IPS DF 4.7 (cell line): ENCODE results near the gene REEP3.

ENCODE experiments used
- DNase-seq: peaks from one replicate; pipeline ENCODE4 v3.0.0-alpha.2; 2013; ENCODE audit warnings: low spot score; ENCODE audit errors: extremely low read depth

REEP3 gene

DNA sequence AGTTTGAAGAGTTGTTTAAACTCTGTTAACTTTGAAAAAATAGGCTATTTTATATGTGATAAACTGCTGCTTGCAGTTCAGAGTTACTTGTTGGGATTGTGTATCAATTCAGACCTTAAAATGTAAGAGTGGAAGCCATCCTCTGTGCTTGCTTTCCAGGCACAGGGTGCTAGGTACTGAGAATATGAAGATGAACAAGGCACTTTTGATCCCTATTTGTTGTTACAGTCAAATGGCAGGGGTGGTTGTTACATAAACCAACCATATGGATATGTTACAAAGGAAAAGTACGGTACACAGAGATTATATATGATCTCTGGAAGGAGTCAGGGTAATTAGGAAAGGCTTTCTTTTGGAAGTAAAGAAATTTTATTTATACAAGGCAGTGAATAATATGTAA is 63.8 kb downstream of the REEP3 start:
- no peak for DNase-seq

DNA sequence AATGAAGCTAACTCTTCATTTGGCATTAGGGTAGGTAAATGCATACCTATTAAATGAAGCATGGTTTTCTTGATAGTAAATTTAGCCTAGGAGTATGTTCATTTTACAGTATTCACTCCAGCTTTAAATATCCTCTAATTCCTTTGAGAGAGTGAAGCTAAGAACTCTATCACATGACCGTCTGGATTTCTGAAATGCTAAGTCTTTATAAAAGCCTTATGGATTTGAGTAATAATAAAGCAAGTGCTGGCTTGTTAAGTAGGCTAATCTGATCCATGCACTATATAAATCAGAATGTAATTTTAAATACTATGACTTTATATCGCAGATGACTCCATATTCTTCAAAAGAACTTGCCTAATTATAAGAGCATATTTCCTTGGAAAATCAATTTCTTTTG is 64.8 kb downstream of the REEP3 start:
- no peak for DNase-seq

DNA sequence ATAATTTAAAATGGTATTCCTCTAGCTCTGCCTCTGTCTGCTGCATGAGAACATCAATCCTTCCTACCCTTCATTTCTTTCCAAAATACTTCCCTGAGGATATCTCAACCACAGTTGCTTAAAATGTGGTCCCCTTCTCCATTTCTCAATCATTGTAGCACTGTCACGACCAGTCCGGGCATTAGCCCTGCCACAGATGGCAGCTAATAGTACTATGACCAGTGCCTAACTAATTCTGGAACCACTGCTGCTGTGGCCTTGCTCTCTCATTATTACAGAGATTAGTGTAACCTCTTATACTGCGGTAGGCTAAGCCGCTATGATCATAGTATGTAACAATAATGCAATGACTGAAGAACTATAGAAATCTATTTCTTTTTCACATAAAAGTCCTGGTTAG is 66.0 kb downstream of the REEP3 start:
- no peak for DNase-seq

DNA sequence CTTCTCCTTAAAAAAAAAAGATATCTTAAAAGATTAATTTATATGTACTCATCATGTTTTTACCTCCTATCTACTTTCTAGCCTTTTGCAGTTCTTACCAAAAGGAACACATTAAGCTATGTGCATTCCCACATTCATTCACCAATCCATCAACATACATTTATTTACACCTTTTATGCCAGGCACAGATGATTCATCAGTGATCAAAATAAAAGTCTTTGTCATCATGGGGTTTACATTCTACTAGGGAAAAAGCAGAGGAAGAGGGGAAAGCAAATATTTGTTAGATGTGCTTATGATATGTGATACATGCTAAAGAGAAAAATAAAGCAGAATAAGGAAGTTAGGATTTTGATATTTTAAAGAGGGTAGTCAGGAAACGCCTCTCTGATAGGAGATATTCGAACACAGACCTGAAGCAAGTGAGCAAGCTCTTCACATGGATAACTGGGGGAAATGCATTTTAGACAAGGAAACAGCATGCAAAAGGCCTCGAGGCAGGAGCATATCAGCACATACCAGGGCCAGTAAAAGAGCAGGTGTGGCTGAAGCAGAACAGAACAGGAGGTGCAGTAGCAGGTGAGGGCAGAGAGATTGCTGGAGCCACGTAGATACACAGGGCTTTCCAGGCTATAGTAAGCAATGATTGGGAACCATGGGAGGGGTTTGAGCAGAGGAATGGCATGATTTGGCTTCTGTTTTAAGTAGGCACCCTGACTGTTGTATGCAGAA is 67.4 kb downstream of the REEP3 start:
- DNase-seq: no peak

DNA sequence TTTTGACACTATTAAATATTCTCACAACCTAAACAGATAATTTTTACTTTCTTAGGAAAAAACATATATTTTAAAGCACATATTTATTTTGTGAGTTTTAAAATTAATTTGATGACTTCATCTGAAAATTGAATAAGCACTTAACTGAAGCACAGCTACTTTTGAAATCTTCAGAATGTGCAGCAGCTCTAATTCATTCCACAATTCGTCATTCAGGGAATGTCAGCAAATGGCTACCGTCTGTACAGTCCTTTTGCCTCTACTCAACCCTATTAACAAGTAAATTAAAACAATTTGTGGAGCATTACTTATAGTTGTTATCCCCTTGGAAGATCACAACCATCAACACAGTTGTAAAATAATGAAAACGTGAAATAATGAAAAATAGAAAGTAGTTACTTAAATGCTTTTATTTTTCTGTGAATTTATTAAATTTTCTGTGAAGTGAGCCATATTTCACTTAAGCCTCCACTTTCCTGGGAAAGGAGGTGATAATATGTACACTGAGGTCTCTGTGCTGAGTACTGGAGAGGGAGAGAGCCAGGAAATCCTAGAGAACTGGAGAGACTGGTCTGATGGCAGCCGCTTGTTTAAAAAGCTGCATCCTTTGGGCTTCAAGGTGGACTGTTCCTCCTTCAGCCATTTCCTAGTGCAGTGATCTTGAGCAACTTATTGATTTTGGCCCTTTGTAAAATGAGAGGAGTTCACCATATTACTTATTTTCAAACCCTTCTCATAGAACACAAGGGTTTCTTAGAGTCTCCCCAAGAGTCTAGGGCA is 70.6 kb downstream of the REEP3 start:
- DNase-seq: no peak

DNA sequence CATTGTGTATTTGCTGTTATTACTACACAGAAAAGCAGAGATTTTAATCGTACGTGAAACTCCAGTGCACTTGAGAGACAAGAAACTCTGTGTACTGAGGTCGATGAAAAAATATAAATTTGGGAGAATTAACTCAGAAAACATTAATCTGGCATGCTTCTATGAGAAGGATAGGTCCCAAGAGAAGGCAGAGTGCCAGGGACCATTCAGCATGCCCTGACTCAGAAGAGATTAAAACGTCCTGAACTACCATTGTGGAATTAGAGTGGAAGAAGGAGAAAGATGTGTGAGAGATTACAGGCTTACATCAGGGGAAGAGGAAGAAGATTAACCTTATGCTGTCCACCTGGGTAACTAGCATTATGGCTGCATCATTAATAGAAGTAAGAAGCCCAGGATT is 72.4 kb downstream of the REEP3 start:
- DNase-seq: no peak

DNA sequence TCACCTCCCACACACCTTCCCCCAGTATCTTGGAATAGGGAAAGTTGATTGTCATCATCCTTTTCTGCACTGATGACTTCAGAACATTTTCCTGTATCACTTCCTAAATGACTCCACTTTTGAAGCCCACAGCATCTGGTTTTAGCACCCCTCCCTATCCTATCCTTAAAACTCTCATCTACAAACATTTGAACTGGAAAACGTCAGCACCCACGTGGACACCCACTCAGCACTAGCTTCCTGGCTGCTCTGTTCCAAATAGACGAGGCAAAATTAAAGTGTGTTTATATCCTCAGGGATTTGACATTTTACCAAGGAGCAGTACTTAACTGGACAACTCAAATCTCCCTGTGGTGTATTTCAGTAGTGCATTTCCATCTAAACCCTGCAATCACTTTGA is 73.9 kb downstream of the REEP3 start:
- no peak for DNase-seq

DNA sequence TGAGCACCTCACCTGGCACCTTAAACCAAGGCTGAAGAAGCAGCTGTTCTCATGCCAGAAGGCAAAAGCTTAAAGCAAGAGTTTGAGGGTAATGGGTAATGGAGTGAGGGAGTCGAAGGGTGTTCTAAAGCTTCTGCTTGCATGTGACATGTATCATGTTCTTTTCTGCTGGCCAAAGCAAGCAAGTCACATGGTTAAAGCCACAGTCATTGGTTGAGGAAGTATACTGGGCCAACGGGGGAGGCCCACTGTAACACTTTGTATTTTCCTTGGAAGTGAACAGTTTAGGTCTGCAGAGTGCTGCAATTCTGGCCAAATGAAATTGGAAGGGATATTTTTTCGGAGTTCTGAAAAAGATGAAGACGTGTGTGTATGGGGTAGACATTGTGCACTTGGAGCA is 75.7 kb downstream of the REEP3 start:
- DNase-seq: no peak

DNA sequence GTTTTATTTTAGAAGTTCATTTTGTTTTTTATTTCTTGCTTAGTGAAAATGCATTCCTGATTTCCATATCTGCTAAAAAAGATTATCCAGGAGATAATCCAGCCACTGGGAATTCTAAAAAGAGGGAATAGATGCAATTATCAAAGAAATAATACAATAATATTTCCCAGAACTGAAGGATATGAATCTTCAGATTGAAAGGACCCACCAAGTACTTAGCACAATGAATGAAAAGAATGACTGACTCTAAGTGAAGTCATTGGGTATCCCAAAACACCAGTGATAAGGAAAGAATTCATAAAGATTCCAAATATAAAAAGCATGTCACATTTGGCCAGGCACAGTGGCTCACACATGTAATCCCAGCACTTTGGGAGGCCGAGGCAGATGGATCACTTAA is 79.3 kb downstream of the REEP3 start:
- DNase-seq: no peak

DNA sequence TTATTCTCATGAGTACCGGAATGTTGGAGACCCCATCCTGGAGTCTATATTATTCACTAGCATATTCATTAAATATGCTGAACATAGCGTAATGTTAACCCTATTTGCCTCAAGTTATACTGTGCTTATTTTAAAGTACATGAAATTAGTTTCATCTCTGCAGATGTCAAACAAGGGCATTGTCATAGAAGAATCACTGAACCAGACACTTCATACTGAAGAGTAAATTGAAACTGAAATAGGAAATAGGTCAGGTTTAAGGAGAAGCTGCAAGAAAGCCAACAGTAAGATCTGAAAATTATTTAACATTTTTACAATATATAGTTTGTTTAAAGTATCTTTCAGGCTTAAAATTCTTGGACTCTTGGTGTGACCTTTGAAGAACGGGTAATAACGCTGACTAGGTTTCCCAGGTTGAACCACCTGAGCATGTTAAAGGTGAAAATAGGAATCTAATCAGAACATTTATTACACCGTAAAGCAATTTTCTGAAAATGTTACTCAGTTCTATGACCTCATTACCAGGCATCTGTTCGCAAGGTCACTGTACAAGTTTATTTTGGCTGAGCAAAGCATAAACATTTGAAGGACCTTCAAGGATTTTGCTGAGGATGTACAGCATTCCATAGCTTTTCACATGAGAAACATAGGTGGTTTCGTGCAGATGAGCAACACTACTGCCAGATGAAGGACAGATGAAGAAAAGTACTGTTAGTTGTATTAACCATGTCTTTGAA is 82.7 kb downstream of the REEP3 start:
- DNase-seq: no peak

DNA sequence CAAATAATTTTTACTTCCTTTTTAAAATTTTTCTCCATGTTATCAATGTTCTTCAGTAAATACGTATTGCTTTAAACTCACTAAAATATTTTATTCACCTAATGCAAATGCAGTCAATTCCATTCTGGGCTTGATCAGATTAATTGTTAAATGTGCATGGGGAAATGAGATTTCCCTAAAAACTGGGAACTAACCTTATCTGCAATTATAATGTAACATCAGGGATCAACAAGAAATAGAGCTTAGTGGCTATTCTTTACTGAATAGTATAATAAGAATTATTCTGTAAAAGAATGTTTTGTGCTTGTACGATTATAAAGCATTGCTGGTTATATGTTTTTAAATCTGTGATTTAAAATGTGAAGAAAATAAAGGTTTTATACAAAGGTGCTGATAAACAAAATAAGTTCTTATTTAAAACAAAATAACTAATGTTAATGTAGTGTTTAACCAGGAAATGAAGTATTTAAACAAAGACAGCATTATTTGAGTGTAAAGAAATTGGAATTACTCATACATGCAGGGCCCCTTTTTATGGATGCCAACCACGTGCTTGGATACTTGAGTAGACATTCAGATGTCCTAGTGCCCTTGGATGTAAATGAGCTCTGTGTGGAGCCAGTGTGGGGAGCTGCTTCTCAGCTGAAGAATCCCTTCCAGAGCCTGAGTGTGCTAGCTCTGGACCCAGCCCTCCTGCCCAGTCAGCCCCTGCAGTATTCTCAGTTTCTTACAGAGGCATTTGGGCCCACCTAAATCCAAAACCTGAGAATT is 84.2 kb downstream of the REEP3 start:
- DNase-seq: no peak

DNA sequence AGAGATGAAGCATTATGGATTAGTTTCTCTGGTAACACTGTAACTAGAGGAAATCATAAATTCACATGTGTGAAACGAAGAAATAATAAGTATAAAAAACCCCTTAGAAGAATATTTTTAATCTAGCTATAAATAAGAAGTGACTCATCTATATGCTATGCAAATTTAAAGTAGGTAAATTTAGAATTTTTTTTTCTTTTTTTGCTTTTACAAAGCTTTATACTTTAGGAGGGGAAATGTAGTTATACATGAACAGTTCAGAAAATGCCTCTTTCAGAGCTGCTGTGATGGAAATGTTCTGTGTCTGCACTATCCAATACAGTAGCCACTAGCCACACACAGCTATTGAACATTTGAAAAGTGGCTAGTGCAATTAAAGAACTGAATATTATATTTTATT is 87.3 kb downstream of the REEP3 start:
- no peak for DNase-seq

DNA sequence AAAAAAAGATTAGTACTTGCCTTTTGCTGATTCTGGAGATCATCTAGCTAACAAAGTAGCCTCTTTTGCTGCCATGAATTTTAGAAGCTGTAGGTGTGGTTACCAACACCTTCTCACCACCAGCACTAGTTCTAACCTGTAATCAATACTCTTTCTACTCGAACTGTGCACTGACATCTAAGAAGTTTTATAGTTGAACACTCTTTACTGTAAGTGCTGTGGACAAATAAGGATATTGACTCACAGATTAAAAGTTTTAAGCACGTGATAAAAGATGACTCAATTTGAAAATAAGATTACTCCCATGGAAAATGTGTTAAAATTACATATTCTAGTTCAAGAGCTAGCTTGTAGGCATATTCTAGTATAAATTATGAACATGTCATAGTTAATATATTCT is 89.9 kb downstream of the REEP3 start:
- no peak for DNase-seq

DNA sequence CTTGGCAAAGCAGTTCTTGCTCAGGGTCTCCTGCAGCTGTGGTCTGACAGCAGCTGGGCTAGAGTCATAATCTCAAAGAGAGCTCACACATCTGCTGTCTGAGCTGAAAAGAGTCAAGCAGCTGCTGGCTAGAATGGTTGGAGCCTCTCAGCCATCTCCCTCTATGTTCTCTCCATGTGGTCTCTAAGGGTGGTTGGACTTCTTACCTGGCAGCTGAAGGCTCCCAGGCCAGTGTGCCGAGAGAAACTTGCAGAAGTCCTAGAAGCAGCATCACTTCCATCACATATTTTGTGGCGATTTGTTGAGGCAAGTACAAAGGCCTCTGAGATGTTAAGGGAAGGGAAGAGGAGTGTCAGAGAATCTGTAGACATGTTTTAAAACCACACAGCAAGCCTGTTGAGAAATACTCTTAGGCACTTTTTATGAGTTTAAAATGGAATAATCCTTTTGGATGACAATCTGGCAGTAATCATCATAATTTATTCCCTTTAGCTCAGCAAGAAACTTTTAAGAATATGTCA is 93.2 kb downstream of the REEP3 start:
- DNase-seq: no peak

DNA sequence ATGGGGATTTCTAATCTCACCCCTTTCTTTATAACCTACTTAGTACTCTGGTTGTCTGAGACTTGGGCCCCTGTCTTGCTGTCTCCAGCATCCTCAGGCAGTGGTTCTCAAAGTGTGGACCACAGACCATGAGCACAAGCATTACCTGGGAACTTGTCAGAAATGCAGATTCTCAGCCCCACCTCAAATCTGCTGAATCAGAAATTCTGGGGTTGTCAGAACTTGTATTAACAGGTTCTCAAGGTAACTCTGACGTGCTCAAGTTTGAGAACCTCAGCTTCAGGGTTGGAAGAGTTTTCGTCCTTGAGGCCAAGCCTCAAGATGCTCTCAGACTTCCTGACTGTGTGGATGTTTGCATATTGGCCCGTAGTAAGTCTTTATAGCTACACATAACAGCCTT is 97.4 kb downstream of the REEP3 start:
- no peak for DNase-seq

DNA sequence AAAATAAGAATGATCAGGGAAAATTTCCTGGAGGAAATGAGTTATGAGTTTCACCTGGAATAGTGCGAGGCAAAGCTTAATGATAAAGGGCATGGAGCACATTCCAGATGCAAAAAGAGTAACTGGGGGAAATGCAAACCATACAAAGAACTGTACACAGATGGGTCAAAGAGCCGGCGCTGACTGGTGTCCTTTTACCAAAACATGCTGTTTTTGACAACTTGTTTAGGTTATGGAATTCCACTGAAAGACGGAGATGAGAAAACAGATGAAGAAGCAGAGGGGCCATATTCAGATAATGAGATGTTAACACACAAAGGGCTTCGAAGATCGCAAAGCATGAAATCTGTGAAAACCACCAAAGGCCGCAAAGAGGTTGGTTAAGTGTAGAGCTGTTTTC is 98.2 kb downstream of the REEP3 start:
- no peak for DNase-seq

DNA sequence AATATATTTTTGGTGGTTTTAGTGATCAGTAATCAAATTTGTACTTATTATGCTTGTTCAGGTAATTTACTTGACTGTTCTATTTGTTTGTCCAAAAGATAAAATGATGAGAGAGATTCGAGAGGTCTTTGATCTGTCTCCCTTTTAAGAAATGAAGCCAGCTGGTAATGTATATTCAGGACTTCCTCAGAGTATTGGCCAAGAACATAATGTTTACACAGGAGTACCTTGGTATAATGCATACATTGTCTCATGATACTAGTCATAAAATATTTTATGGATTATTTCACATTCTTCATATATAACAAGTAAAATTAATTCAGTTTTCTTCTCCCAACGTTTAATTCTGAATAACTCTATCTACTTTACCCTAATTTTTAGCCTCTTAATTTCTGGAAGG is 100.9 kb downstream of the REEP3 start:
- DNase-seq: no peak

DNA sequence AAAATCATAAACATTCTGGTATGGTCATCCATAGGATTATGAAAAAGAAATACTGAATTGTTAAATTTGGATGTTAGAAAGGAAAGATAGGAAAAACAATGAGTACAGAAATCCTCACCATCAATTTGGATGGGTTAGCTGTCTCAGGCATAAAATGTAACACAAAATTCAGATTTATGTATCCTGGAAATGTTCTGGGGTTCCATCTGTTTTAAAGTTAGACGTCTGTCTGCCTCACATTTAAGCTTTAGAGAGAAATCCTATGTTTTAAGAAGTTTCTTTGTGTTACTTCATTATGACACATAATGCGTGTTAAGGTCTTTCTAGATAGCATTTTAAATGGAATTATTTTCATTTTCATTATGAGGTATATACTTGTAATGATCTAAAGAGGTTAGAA is 103.5 kb downstream of the REEP3 start:
- DNase-seq: no peak

DNA sequence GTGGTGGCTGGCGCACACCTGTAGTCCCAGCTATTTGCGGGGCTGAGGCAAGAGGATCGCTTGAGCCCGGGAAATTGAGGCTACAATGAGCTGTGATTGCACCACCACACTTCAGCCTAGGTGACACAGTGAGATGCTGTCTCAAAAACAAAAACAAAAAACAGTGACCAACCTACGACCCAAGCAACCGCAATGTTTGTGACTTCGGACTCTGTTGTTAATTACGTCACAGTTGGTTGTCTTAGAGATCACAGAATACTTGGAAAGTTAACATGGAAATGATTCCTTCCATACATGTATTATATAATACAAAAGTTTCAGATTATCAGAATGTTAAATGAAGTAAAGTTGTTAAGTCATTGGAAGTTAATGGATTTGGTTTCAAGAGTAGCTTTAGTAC is 106.2 kb downstream of the REEP3 start:
- DNase-seq: no peak

DNA sequence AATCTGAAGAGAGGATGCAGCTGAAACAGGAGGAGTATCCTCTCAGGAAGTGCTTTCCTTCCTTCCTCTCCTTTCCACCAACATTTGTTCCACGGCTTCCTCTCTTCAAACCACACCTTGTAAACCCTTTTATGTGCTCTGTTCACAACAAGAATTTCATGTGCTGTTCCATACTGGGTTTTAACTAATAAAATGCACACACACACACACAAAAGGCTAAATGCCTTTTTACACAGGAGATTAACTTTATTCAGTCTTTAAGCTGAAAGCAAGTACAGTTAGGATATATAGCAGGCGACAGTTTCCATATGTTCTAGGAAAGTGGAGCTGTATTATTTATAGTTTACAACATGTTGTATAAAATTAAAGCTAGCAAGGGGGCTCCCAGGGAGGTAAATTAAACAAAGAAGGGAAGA is 106.7 kb downstream of the REEP3 start:
- DNase-seq: no peak
